Neuronal stem cell (in vitro differentiated cells): ENCODE measurements around the gene SOCS6.

Experiments
- DNase-seq: peaks from one replicate; pipeline ENCODE4 v3.0.0-alpha.2; 2013; ENCODE audit warnings: low spot score
- H2AFZ ChIP-seq: one replicate; pipeline ENCODE4 v1.6.1; 2013; ENCODE audit warnings: mild to moderate bottlenecking, low read length, inconsistent platforms
- H2AK5ac ChIP-seq: 2 replicates; pipeline ENCODE4 v1.6.1; 2013; ENCODE audit warnings: low read depth, mild to moderate bottlenecking, inconsistent platforms, low read length, moderate library complexity, mixed read lengths
- H2BK120ac ChIP-seq: 2 replicates; pipeline ENCODE4 v1.6.1; 2013; ENCODE audit warnings: low read depth, mild to moderate bottlenecking, inconsistent platforms, low read length, moderate library complexity, mixed read lengths
- H2BK12ac ChIP-seq: one replicate; pipeline ENCODE4 v1.6.1; 2013; ENCODE audit warnings: low read length, inconsistent platforms
- H2BK15ac ChIP-seq: 2 replicates; pipeline ENCODE4 v1.6.1; 2013; ENCODE audit warnings: mild to moderate bottlenecking, low read length, inconsistent platforms, mixed read lengths
- H2BK5ac ChIP-seq: one replicate; pipeline ENCODE4 v1.6.1; 2013; ENCODE audit warnings: inconsistent platforms, mild to moderate bottlenecking, low read length, moderate library complexity
- H3K14ac ChIP-seq: one replicate; pipeline ENCODE4 v1.6.1; 2013; ENCODE audit warnings: low read length, inconsistent platforms
- H3K18ac ChIP-seq: 2 replicates; pipeline ENCODE4 v1.6.1; 2013; ENCODE audit warnings: low read length, inconsistent platforms
- H3K23ac ChIP-seq: 2 replicates; pipeline ENCODE4 v1.6.1; 2013; ENCODE audit warnings: low read depth, mild to moderate bottlenecking, mixed read lengths, low read length, inconsistent platforms; ENCODE audit not compliant: poor library complexity
- H3K27ac ChIP-seq: replicated peaks from 3 replicates; pipeline ENCODE4 v1.5.1; 2013; ENCODE audit warnings: low read length, inconsistent platforms
- H3K27me3 ChIP-seq, 3 experiments: 2 replicates each; pipeline ENCODE4 v1.6.1; 2013; ENCODE audit warnings: low read length in 3 of 3, mild to moderate bottlenecking in 2 of 3, inconsistent platforms in 1 of 3, low read depth in 1 of 3, mixed read lengths in 1 of 3, moderate library complexity in 1 of 3; ENCODE audit not compliant: control insufficient read depth in 3 of 3, insufficient read depth in 3 of 3
- H3K36me3 ChIP-seq, 2 donors: replicated peaks in 1 of 2; 2 replicates each; pipeline ENCODE4 v1.6.1; 2013; ENCODE audit warnings: low read length in 2 of 2; ENCODE audit not compliant: control insufficient read depth in 2 of 2, insufficient read depth in 2 of 2
- H3K4ac ChIP-seq: 2 replicates; pipeline ENCODE4 v1.6.1; 2013; ENCODE audit warnings: inconsistent platforms, mild to moderate bottlenecking, low read length, moderate library complexity
- H3K4me1 ChIP-seq, 2 donors: 1 replicate in 1 of 2; 2 replicates in 1 of 2; pipeline ENCODE4 v1.6.1; 2013; ENCODE audit warnings: low read length in 2 of 2, low read depth in 1 of 2; ENCODE audit not compliant: control insufficient read depth in 2 of 2, insufficient read depth in 1 of 2
- H3K4me2 ChIP-seq: one replicate; pipeline ENCODE4 v1.6.1; 2013; ENCODE audit warnings: mild to moderate bottlenecking, low read length, inconsistent platforms; ENCODE audit not compliant: insufficient read depth, poor library complexity, severe bottlenecking
- H3K4me3 ChIP-seq, 2 donors: 2 replicates each; pipeline ENCODE4 v1.5.1; 2013; ENCODE audit warnings: low read length in 2 of 2, mild to moderate bottlenecking in 2 of 2, inconsistent platforms in 1 of 2, moderate library complexity in 1 of 2
- H3K79me1 ChIP-seq: one replicate; pipeline ENCODE4 v1.6.1; 2013; ENCODE audit warnings: low read depth, mild to moderate bottlenecking, inconsistent platforms, low read length, moderate library complexity
- H3K9ac ChIP-seq: one replicate; pipeline ENCODE4 v1.6.1; 2013; ENCODE audit warnings: mild to moderate bottlenecking, low read depth, low read length, inconsistent platforms; ENCODE audit not compliant: poor library complexity
- H3K9me3 ChIP-seq, 2 donors: replicated peaks in 1 of 2; 2 replicates each; pipeline versions ENCODE3 to v1.6.1; 2013; ENCODE audit warnings: low read length in 2 of 2, mild to moderate bottlenecking in 2 of 2, inconsistent platforms in 1 of 2, low read depth in 1 of 2, mixed read lengths in 1 of 2, moderate library complexity in 1 of 2; ENCODE audit not compliant: control insufficient read depth in 2 of 2, insufficient read depth in 1 of 2
- H4K8ac ChIP-seq: one replicate; pipeline ENCODE4 v1.6.1; 2013; ENCODE audit warnings: low read depth, mild to moderate bottlenecking, inconsistent platforms, low read length, moderate library complexity
- H4K91ac ChIP-seq: one replicate; pipeline ENCODE4 v1.6.1; 2013; ENCODE audit warnings: low read length, low read depth, mild to moderate bottlenecking, inconsistent platforms; ENCODE audit not compliant: poor library complexity
- WGBS, 2 donors: extraction: QIAGEN DNeasy Blood & Tissue Kit; methylation state at CpG; one replicate each; pipeline ENCODE4 v1.1.7; 2013; ENCODE audit warnings: missing lambda C conversion rate in 2 of 2, mixed read lengths in 1 of 2; ENCODE audit not compliant: insufficient read length in 2 of 2, insufficient replicate concordance in 1 of 2; ENCODE audit errors: extremely low coverage in 2 of 2; 5-methylcytosine and 5-hydroxymethylcytosine counted together

Gene SOCS6

GRCh38 chr18:70328169-70328568 is 39.3 kb downstream of the SOCS6 start:
- no peak overlapping the region for H3K4ac ChIP-seq
- no peak overlapping the region for H3K4me3 ChIP-seq
- H2BK5ac ChIP-seq, result no peak overlapping the region
- H4K91ac ChIP-seq, result no peak overlapping the region
- H3K14ac ChIP-seq, result no peak overlapping the region
- H3K4me1 ChIP-seq, result no peaks in the 10 kb centered on the region
- DNase-seq, result no peak
- H4K8ac ChIP-seq, result no peak overlapping the region
- peaks cover 0 to 10% of the 10 kb centered on the region in 2 donors for H3K9me3 ChIP-seq
- H3K9ac ChIP-seq, result no peak overlapping the region
- H2BK15ac ChIP-seq, result no peak overlapping the region
- no peak overlapping the region for H3K23ac ChIP-seq
- no peak overlapping the region for H2BK12ac ChIP-seq
- no peaks in the 10 kb centered on the region for H3K27me3 ChIP-seq
- no peak overlapping the region for H3K4me2 ChIP-seq
- no peak overlapping the region for H2AK5ac ChIP-seq
- peaks cover 3% of the 10 kb centered on the region for H3K79me1 ChIP-seq
- no peak overlapping the region for H3K27ac ChIP-seq
- no peak overlapping the region for H2BK120ac ChIP-seq
- H2AFZ ChIP-seq, result no peak overlapping the region
- whole genome bisulfite sequencing, 2 donors, result no CpG with 5 or more reads among the region's 4 CpGs
- H3K18ac ChIP-seq, result no peak overlapping the region
- H3K36me3 ChIP-seq, result peaks cover 15 to 32% of the 10 kb centered on the region in 2 donors

- Histone ChIP-seq H3K27me3 (no peaks in the 10 kb centered on the region), H4K8ac (no peak overlapping the region), H2BK5ac (no peak overlapping the region), H3K4me2 (no peak overlapping the region), H3K9me3 (peaks cover 2 to 10% of the 10 kb centered on the region in 2 donors), H3K27ac (no peak overlapping the region), H2AK5ac (no peak overlapping the region), H4K91ac (no peak overlapping the region), H3K79me1 (no peaks in the 10 kb centered on the region), H2BK120ac (no peak overlapping the region), H2AFZ (no peak overlapping the region), H3K36me3 (peaks cover 13 to 32% of the 10 kb centered on the region in 2 donors), H3K4me3 (no peak overlapping the region), H3K23ac (no peak overlapping the region), H3K9ac (no peak overlapping the region), H3K18ac (no peak overlapping the region), H3K14ac (no peak overlapping the region), H3K4me1 (no peaks in the 10 kb centered on the region), H2BK12ac (no peak overlapping the region), H2BK15ac (no peak overlapping the region), H3K4ac (no peak overlapping the region)
- DNase-seq, result no peak
- WGBS, 2 donors, result no CpG with 5 or more reads among the region's 2 CpGs
These were observed 40.2 kb downstream of the SOCS6 start for GRCh38 chr18:70329071-70329470.

- Histone ChIP-seq H4K8ac (no peak overlapping the region), H3K36me3 (peaks cover 1 to 17% of the 10 kb centered on the region in 2 donors), H3K4me1 (no peaks in the 10 kb centered on the region), H3K14ac (no peak overlapping the region), H3K79me1 (no peaks in the 10 kb centered on the region), H2AK5ac (no peak overlapping the region), H2BK15ac (no peak overlapping the region), H3K4me2 (no peak overlapping the region), H3K23ac (no peak overlapping the region), H2BK12ac (no peak overlapping the region), H3K4me3 (no peak overlapping the region), H2BK120ac (no peak overlapping the region), H3K18ac (no peak overlapping the region), H2BK5ac (no peak overlapping the region), H3K27me3 (no peaks in the 10 kb centered on the region), H4K91ac (no peak overlapping the region), H3K9ac (no peak overlapping the region), H2AFZ (no peak overlapping the region), H3K4ac (no peak overlapping the region), H3K9me3 (peaks cover 0 to 5% of the 10 kb centered on the region in 2 donors), H3K27ac (no peak overlapping the region)
- no CpG with 5 or more reads among the region's 6 CpGs for WGBS, 2 donors
- no peak for DNase-seq
These were observed 42.0 kb downstream of the SOCS6 start for GRCh38 chr18:70330887-70331286.

GRCh38 chr18:70331456-70332097 is 42.7 kb downstream of the SOCS6 start:
- no peak overlapping the region for H2AFZ ChIP-seq
- no peak overlapping the region for H4K8ac ChIP-seq

More at GRCh38 chr18:70331456-70332097, 42.7 kb downstream of the SOCS6 start:
- Histone ChIP-seq H3K4ac (no peak overlapping the region), H3K4me1 (no peaks in the 10 kb centered on the region), H3K9ac (no peak overlapping the region), H3K23ac (no peak overlapping the region), H3K27me3 (no peaks in the 10 kb centered on the region), H2BK120ac (no peak overlapping the region), H3K27ac (no peak overlapping the region), H2BK12ac (no peak overlapping the region), H3K79me1 (no peaks in the 10 kb centered on the region), H3K36me3 (peaks cover 0 to 14% of the 10 kb centered on the region in 2 donors), H3K9me3 (peaks cover 0 to 5% of the 10 kb centered on the region in 2 donors), H3K4me3 (no peak overlapping the region), H2BK15ac (no peak overlapping the region), H2BK5ac (no peak overlapping the region), H3K14ac (no peak overlapping the region), H4K91ac (no peak overlapping the region), H2AK5ac (no peak overlapping the region), H3K18ac (no peak overlapping the region), H3K4me2 (no peak overlapping the region)
- DNase-seq, result no peak
- no CpG with 5 or more reads among the region's 5 CpGs for WGBS, 2 donors
